ENCODE measurements around the gene EPHB2. TPM values are rescaled to one million over a fixed set of nuclear protein-coding genes. Genes with fewer than 3 reads are reported as not detected.

The EPHB2 gene
- total and polyA plus RNA-seq, 3 experiments from 2014 or later: 0.22 to 0.33 TPM; not detected in 1

- no peak overlapping the region for H3K4me3 Mint-ChIP-seq
- Histone ChIP-seq H3K4me1 (ENCODE audit: insufficient read depth, low read length) (no peaks in the 10 kb centered on the region), H3K9me3 (ENCODE audit: low read length) (no peaks in the 10 kb centered on the region), H3K27ac (ENCODE audit: low read depth, low read length) (no peak overlapping the region), H3K4me3 (ENCODE audit: low read length) (no peak overlapping the region), H3K27me3 (ENCODE audit: insufficient read depth, low read length, poor library complexity, severe bottlenecking) (no peaks in the 10 kb centered on the region), H3K36me3 (ENCODE audit: insufficient read depth, low read length) (no peaks in the 10 kb centered on the region)
- DNase-seq: no peak
- H3K27ac Mint-ChIP-seq: no peak overlapping the region
- H3K4me1 Mint-ChIP-seq: no peaks in the 10 kb centered on the region
- H3K27me3 Mint-ChIP-seq: peaks cover 6 to 23% of the 10 kb centered on the region in 2 donors
- CTCF ChIA-PET: no interaction called here
- no peaks in the 10 kb centered on the region for H3K36me3 Mint-ChIP-seq
- H3K9me3 Mint-ChIP-seq: peaks cover 0 to 3% (median 2%) of the 10 kb centered on the region in 5 donors
- POLR2A ChIA-PET: no interaction called here
Measured at GRCh38 chr1:22870201-22870871, 159.7 kb downstream of the EPHB2 start.

DNA sequence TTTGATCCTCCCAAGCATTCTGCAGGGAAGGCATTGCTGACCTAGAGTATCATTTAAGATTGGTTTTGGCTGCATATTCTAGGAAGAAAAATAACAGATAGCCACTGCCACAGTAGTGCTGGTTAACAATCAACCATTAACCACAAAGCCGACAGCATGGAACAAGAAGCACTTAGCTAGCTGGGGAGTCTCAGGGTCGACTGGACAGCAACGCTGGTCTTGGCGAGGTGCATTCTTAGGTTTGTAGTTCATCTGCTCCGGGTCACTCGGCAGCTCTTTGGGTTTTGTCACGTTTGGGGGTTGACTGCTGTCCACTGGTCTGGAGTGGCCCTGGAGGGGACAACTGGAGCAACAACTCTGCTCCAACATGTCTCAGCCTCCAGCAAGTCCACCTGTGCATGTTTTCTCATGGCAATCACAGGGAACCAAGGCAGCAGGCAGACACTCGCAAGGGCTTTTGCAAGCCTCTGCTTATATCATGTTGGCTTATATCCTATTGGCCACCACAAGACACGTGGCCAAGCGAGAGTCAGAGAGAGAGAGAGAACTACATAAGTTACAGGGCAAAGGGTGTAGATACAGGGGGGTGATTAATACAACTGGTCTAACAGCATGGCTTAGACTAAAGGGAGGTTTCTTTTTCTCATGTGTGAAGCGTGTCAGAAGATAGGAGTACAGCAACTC is 162.5 kb downstream of the EPHB2 start:
- POLR2A ChIA-PET: no interaction called here

GRCh38 chr1:22874785-22875184 is 164.1 kb downstream of the EPHB2 start:
- CTCF ChIA-PET: no interaction called here
- H3K4me1 Mint-ChIP-seq: no peaks in the 10 kb centered on the region

More for the DNA sequence above, 162.5 kb downstream of the EPHB2 start:
- Mint-ChIP-seq H3K27me3 (peaks cover 2 to 10% of the 10 kb centered on the region in 2 donors), H3K27ac (no peak overlapping the region), H3K4me3 (no peak overlapping the region), H3K4me1 (no peaks in the 10 kb centered on the region), H3K9me3 (peaks cover 0 to under 1% (median 0%) of the 10 kb centered on the region in 5 donors), H3K36me3 (no peaks in the 10 kb centered on the region)
- no peaks in the 10 kb centered on the region for H3K4me1 ChIP-seq (ENCODE audit: insufficient read depth, low read length)
- no peaks in the 10 kb centered on the region for H3K36me3 ChIP-seq (ENCODE audit: insufficient read depth, low read length)
- H3K27ac ChIP-seq (ENCODE audit: low read depth, low read length): no peak overlapping the region
- no peak for DNase-seq
- H3K27me3 ChIP-seq (ENCODE audit: insufficient read depth, low read length, poor library complexity, severe bottlenecking): no peaks in the 10 kb centered on the region
- H3K4me3 ChIP-seq (ENCODE audit: low read length): no peak overlapping the region
- CTCF ChIA-PET: no interaction called here
- H3K9me3 ChIP-seq (ENCODE audit: low read length): no peaks in the 10 kb centered on the region

GRCh38 chr1:22875241-22875640 is 164.6 kb downstream of the EPHB2 start:
- Histone ChIP-seq H3K27ac (ENCODE audit: low read depth, low read length) (no peak overlapping the region), H3K4me3 (ENCODE audit: low read length) (no peak overlapping the region), H3K27me3 (ENCODE audit: insufficient read depth, low read length, poor library complexity, severe bottlenecking) (no peaks in the 10 kb centered on the region), H3K4me1 (ENCODE audit: insufficient read depth, low read length) (no peaks in the 10 kb centered on the region), H3K9me3 (ENCODE audit: low read length) (no peaks in the 10 kb centered on the region), H3K36me3 (ENCODE audit: insufficient read depth, low read length) (no peaks in the 10 kb centered on the region)
- no peak for DNase-seq
- H3K27me3 Mint-ChIP-seq: peaks cover 3 to 4% of the 10 kb centered on the region in 2 donors
- H3K36me3 Mint-ChIP-seq: no peaks in the 10 kb centered on the region
- no peak overlapping the region for H3K27ac Mint-ChIP-seq
- CTCF ChIA-PET: no interaction called here
- no peaks in the 10 kb centered on the region for H3K4me1 Mint-ChIP-seq
- no peak overlapping the region for H3K4me3 Mint-ChIP-seq
- POLR2A ChIA-PET: no interaction called here
- no peaks in the 10 kb centered on the region for H3K9me3 Mint-ChIP-seq

More at GRCh38 chr1:22874785-22875184, 164.1 kb downstream of the EPHB2 start:
- DNase-seq: no peak
- Mint-ChIP-seq H3K27ac (no peak overlapping the region), H3K4me3 (no peak overlapping the region), H3K36me3 (no peaks in the 10 kb centered on the region), H3K27me3 (peaks cover 4 to 5% of the 10 kb centered on the region in 2 donors), H3K9me3 (no peaks in the 10 kb centered on the region)
- no peaks in the 10 kb centered on the region for H3K27me3 ChIP-seq (ENCODE audit: insufficient read depth, low read length, poor library complexity, severe bottlenecking)
- H3K27ac ChIP-seq (ENCODE audit: low read depth, low read length): no peak overlapping the region
- no peaks in the 10 kb centered on the region for H3K36me3 ChIP-seq (ENCODE audit: insufficient read depth, low read length)
- no peaks in the 10 kb centered on the region for H3K4me1 ChIP-seq (ENCODE audit: insufficient read depth, low read length)
- POLR2A ChIA-PET: no interaction called here
- no peak overlapping the region for H3K4me3 ChIP-seq (ENCODE audit: low read length)
- no peaks in the 10 kb centered on the region for H3K9me3 ChIP-seq (ENCODE audit: low read length)

GRCh38 chr1:22875841-22876240 is 165.2 kb downstream of the EPHB2 start:
- ChIA-PET POLR2A (no interaction called here), CTCF (no interaction called here)
- Mint-ChIP-seq H3K36me3 (no peaks in the 10 kb centered on the region), H3K4me3 (no peak overlapping the region), H3K9me3 (no peaks in the 10 kb centered on the region), H3K27me3 (peaks cover 2 to 4% of the 10 kb centered on the region in 2 donors), H3K4me1 (no peaks in the 10 kb centered on the region), H3K27ac (no peak overlapping the region)
- DNase-seq: no peak
- no peaks in the 10 kb centered on the region for H3K4me1 ChIP-seq (ENCODE audit: insufficient read depth, low read length)
- H3K27ac ChIP-seq (ENCODE audit: low read depth, low read length): no peak overlapping the region
- H3K36me3 ChIP-seq (ENCODE audit: insufficient read depth, low read length): no peaks in the 10 kb centered on the region
- no peaks in the 10 kb centered on the region for H3K9me3 ChIP-seq (ENCODE audit: low read length)
- no peaks in the 10 kb centered on the region for H3K27me3 ChIP-seq (ENCODE audit: insufficient read depth, low read length, poor library complexity, severe bottlenecking)
- no peak overlapping the region for H3K4me3 ChIP-seq (ENCODE audit: low read length)

- H3K27ac ChIP-seq (ENCODE audit: low read depth, low read length): no peak overlapping the region
- no peak overlapping the region for H3K4me3 Mint-ChIP-seq
- ChIA-PET POLR2A (no interaction called here), CTCF (interaction anchor here (1.3 kb wide), 1 partner anchor 12 kb away, joined by 4 read pairs; no protein-coding TSS in a partner anchor)
- H3K9me3 Mint-ChIP-seq: no peaks in the 10 kb centered on the region
- H3K36me3 Mint-ChIP-seq: no peaks in the 10 kb centered on the region
- H3K4me1 Mint-ChIP-seq: no peaks in the 10 kb centered on the region
- H3K36me3 ChIP-seq (ENCODE audit: insufficient read depth, low read length): no peaks in the 10 kb centered on the region
- H3K27me3 ChIP-seq (ENCODE audit: insufficient read depth, low read length, poor library complexity, severe bottlenecking): no peaks in the 10 kb centered on the region
- DNase-seq: no peak
- no peak overlapping the region for H3K4me3 ChIP-seq (ENCODE audit: low read length)
- H3K27ac Mint-ChIP-seq: no peak overlapping the region
- no peaks in the 10 kb centered on the region for H3K9me3 ChIP-seq (ENCODE audit: low read length)
- peaks cover 2 to 4% of the 10 kb centered on the region in 2 donors for H3K27me3 Mint-ChIP-seq
- H3K4me1 ChIP-seq (ENCODE audit: insufficient read depth, low read length): no peaks in the 10 kb centered on the region
Measured at GRCh38 chr1:22876359-22877111, 165.9 kb downstream of the EPHB2 start.

DNA sequence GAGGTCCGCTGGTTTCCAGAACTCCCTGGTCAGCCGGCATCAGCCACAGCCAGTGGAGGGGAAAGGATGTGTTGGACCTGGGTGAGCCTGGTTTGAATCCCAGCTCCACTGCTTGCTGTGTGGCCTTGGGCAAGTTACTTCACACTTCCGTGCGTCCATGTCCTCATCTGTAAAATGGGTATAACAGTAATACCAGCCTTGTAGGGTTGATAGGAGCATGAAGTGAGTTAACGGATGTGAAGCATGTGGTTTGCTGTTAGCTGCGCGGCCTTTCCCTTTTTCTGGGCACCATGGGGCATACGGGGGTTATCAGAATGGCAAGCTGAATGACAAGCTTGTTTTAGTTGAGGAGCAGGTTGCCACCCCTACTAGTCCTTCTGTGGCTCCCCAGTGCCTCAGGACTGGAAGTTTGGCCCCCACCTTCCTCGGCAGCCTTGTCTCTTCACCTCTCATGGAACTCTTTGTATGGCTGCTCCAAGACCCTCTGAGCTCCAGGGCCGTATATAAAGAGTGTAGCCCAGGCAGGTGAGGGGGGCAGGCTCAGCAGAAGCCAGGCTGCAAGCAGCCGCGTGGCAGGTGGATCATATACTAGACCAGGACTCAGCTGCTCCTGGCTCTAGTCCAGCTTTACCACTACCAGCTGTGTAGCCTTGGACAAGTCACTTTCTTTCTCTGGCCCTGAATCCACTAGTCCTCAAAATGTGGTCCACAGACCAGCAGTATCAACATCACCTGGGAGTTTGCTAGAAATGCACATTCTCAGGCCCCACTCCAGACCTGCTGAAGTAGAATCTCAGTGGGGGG is 166.7 kb downstream of the EPHB2 start:
- no peak for DNase-seq
- no peaks in the 10 kb centered on the region for H3K9me3 ChIP-seq (ENCODE audit: low read length)
- no peaks in the 10 kb centered on the region for H3K4me1 Mint-ChIP-seq
- POLR2A ChIA-PET: no interaction called here
- H3K27ac ChIP-seq (ENCODE audit: low read depth, low read length): no peak overlapping the region
- no peaks in the 10 kb centered on the region for H3K36me3 ChIP-seq (ENCODE audit: insufficient read depth, low read length)
- H3K27me3 ChIP-seq (ENCODE audit: insufficient read depth, low read length, poor library complexity, severe bottlenecking): no peaks in the 10 kb centered on the region
- no peaks in the 10 kb centered on the region for H3K36me3 Mint-ChIP-seq
- H3K4me3 Mint-ChIP-seq: no peak overlapping the region
- H3K27ac Mint-ChIP-seq: no peak overlapping the region
- no peak overlapping the region for H3K4me3 ChIP-seq (ENCODE audit: low read length)
- H3K4me1 ChIP-seq (ENCODE audit: insufficient read depth, low read length): no peaks in the 10 kb centered on the region
- H3K27me3 Mint-ChIP-seq: peaks cover 2 to 4% of the 10 kb centered on the region in 2 donors
- H3K9me3 Mint-ChIP-seq: no peaks in the 10 kb centered on the region
- CTCF ChIA-PET: interaction anchor here (1.3 kb wide), 1 partner anchor 11 kb away, joined by 4 read pairs; no protein-coding TSS in a partner anchor
